Progenitor cell of endocrine pancreas (in vitro differentiated cells): Measurements from ENCODE around the gene KRTAP10-10. TPM values are rescaled to one million over a fixed set of nuclear protein-coding genes. Genes with fewer than 3 reads are reported as not detected.

Experiments
- DNase-seq: peaks from one replicate; pipeline ENCODE4 v3.0.0; 2021; ENCODE audit warnings: low spot score; ENCODE audit not compliant: unreplicated experiment
- H3K27ac Mint-ChIP-seq: 2 replicates; pipeline ENCODE4 v1.8.0; 2021; ENCODE audit warnings: mild to moderate bottlenecking, moderate library complexity, mixed read lengths
- H3K27me3 Mint-ChIP-seq: 2 replicates; pipeline ENCODE4 v1.8.0; 2021; ENCODE audit warnings: mixed read lengths
- H3K36me3 Mint-ChIP-seq: 2 replicates; pipeline ENCODE4 v1.8.0; 2022; ENCODE audit warnings: mixed read lengths; ENCODE audit not compliant: insufficient read depth
- H3K4me1 Mint-ChIP-seq: 2 replicates; pipeline ENCODE4 v1.8.0; 2021; ENCODE audit warnings: low read depth, mixed read lengths
- H3K4me3 Mint-ChIP-seq: 2 replicates; pipeline ENCODE4 v1.8.0; 2021; ENCODE audit warnings: low read depth, mild to moderate bottlenecking, moderate library complexity, mixed read lengths
- H3K9me3 Mint-ChIP-seq: 2 replicates; pipeline ENCODE4 v1.8.0; 2021; ENCODE audit warnings: low read depth, mixed read lengths
- CTCF ChIP-seq: fragments of 200-600 bp; sonication (generic); IDR thresholded peaks from one replicate; pipeline ENCODE4 v1.5.0; 2021; ENCODE audit warnings: antibody characterized with exemption, mild to moderate bottlenecking; ENCODE audit not compliant: unreplicated experiment
- total RNA-seq: library from RNA; stranded (reverse); gene quantifications from 2 replicates; pipeline ENCODE4 v1.2.1, GENCODE V29; 2021

The KRTAP10-10 gene
- total RNA-seq, 1 donor from 2014 or later, result not detected

GRCh38 chr21:44592446-44593311 is 44.5 kb upstream of the KRTAP10-10 start, which contains the start of gene KRTAP10-6:
TSS of gene KRTAP10-6 (minus strand) at chr21:44592505. CDS start at chr21:44592484, 21 bp downstream.
- Mint-ChIP-seq H3K36me3 (no peaks in the 10 kb centered on the region), H3K4me3 (no peak within 1 kb of the TSS), H3K27me3 (no peaks in the 10 kb centered on the region), H3K9me3 (no peaks in the 10 kb centered on the region), H3K27ac (no peak within 1 kb of the TSS), H3K4me1 (peaks cover 7% of the 10 kb centered on the region)
- DNase-seq, result no peak
- no peak for TF ChIP-seq CTCF

- H3K4me3 Mint-ChIP-seq, result no peak overlapping the region
Observed at GRCh38 chr21:44593598-44594405, 43.4 kb upstream of the KRTAP10-10 start.

GRCh38 chr21:44594406-44594916 is 42.7 kb upstream of the KRTAP10-10 start:
- Mint-ChIP-seq H3K36me3 (no peaks in the 10 kb centered on the region), H3K9me3 (peaks cover 5% of the 10 kb centered on the region), H3K4me3 (no peak overlapping the region), H3K4me1 (peaks cover 7% of the 10 kb centered on the region), H3K27ac (peak overlapping the region; percentile 34), H3K27me3 (no peaks in the 10 kb centered on the region)
- TF ChIP-seq CTCF, result no peak
- no peak for DNase-seq

More at GRCh38 chr21:44593598-44594405, 43.4 kb upstream of the KRTAP10-10 start:
- H3K27me3 Mint-ChIP-seq, result no peaks in the 10 kb centered on the region
- H3K27ac Mint-ChIP-seq, result no peak overlapping the region
- peaks cover 7% of the 10 kb centered on the region for H3K4me1 Mint-ChIP-seq
- H3K9me3 Mint-ChIP-seq, result peaks cover 4% of the 10 kb centered on the region
- no peak for TF ChIP-seq CTCF
- H3K36me3 Mint-ChIP-seq, result no peaks in the 10 kb centered on the region
- no peak for DNase-seq

- no peak for TF ChIP-seq CTCF
- no peak for DNase-seq
- H3K27me3 Mint-ChIP-seq, result no peaks in the 10 kb centered on the region
- peaks cover 5% of the 10 kb centered on the region for H3K9me3 Mint-ChIP-seq
- no peaks in the 10 kb centered on the region for H3K36me3 Mint-ChIP-seq
- no peak overlapping the region for H3K4me3 Mint-ChIP-seq
- H3K27ac Mint-ChIP-seq, result no peak overlapping the region
- peaks cover 7% of the 10 kb centered on the region for H3K4me1 Mint-ChIP-seq
Observed at GRCh38 chr21:44595524-44595923, 41.6 kb upstream of the KRTAP10-10 start.

GRCh38 chr21:44596068-44596725 is 41.0 kb upstream of the KRTAP10-10 start:
- Mint-ChIP-seq H3K9me3 (peaks cover 5% of the 10 kb centered on the region), H3K27me3 (no peaks in the 10 kb centered on the region), H3K4me3 (no peak overlapping the region), H3K27ac (no peak overlapping the region), H3K36me3 (no peaks in the 10 kb centered on the region), H3K4me1 (peaks cover 7% of the 10 kb centered on the region)
- DNase-seq, result no peak
- no peak for TF ChIP-seq CTCF
